ENCODE measurements around the gene PSMG2. TPM values are rescaled to one million over a fixed set of nuclear protein-coding genes. Genes with fewer than 3 reads are reported as not detected.

Gene PSMG2
- total and polyA plus RNA-seq, 2 of the 13 experiments (the other 11 are each of a cell fraction or from before 2014, with no cell fraction given) = 53.4 to 94.8 TPM

GRCh38 chr18:12741351-12741750, 38.5 kb downstream of the PSMG2 start (continued):
- TF ChIP-seq, protein P1, sequence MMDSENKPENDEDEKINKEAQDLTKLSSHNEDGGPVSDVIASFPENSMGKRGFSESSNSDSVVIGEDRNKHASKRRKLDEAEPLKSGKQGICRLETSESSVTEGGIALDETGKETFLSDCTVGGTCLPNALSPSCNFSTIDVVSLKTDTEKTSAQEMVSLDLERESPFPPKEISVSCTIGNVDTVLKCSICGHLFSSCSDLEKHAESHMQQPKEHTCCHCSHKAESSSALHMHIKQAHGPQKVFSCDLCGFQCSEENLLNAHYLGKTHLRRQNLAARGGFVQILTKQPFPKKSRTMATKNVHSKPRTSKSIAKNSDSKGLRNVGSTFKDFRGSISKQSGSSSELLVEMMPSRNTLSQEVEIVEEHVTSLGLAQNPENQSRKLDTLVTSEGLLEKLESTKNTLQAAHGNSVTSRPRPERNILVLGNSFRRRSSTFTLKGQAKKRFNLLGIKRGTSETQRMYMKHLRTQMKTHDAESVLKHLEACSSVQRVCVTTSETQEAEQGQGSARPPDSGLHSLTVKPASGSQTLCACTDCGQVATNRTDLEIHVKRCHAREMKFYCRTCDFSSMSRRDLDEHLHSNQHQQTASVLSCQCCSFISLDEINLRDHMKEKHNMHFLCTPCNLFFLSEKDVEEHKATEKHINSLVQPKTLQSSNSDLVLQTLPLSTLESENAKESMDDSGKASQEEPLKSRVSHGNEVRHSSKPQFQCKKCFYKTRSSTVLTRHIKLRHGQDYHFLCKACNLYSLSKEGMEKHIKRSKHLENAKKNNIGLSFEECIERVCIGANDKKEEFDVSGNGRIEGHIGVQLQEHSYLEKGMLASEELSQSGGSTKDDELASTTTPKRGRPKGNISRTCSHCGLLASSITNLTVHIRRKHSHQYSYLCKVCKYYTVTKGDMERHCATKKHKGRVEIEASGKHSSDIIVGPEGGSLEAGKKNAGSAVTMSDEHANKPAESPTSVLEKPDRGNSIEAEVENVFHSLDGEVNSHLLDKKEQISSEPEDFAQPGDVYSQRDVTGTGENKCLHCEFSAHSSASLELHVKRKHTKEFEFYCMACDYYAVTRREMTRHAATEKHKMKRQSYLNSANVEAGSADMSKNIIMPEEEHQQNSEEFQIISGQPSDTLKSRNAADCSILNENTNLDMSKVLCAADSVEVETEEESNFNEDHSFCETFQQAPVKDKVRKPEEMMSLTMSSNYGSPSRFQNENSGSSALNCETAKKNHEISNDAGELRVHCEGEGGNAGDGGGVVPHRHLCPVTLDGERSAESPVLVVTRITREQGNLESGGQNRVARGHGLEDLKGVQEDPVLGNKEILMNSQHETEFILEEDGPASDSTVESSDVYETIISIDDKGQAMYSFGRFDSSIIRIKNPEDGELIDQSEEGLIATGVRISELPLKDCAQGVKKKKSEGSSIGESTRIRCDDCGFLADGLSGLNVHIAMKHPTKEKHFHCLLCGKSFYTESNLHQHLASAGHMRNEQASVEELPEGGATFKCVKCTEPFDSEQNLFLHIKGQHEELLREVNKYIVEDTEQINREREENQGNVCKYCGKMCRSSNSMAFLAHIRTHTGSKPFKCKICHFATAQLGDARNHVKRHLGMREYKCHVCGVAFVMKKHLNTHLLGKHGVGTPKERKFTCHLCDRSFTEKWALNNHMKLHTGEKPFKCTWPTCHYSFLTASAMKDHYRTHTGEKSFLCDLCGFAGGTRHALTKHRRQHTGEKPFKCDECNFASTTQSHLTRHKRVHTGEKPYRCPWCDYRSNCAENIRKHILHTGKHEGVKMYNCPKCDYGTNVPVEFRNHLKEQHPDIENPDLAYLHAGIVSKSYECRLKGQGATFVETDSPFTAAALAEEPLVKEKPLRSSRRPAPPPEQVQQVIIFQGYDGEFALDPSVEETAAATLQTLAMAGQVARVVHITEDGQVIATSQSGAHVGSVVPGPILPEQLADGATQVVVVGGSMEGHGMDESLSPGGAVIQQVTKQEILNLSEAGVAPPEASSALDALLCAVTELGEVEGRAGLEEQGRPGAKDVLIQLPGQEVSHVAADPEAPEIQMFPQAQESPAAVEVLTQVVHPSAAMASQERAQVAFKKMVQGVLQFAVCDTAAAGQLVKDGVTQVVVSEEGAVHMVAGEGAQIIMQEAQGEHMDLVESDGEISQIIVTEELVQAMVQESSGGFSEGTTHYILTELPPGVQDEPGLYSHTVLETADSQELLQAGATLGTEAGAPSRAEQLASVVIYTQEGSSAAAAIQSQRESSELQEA (CRISPR knock-in tag; IDR thresholded peaks at IDR 0.05; ENCODE audit: not compliant biosample characterization) = no peak
- no peak for TF ChIP-seq ZSCAN20 (CRISPR knock-in tag; IDR thresholded peaks at IDR 0.05; ENCODE audit: borderline replicate concordance)
- 0 out of 2 replicates have a peak, but pooled peaks have one; percentile 28 for TF ChIP-seq SP5 (CRISPR knock-in tag; IDR thresholded peaks at IDR 0.05; ENCODE audit: borderline replicate concordance, low read depth)
- 0 out of 2 replicates have a peak, but pooled peaks have one; percentile 24 for TF ChIP-seq HDAC1 (CRISPR knock-in tag; IDR thresholded peaks at IDR 0.05)
- TF ChIP-seq ZSCAN12 (CRISPR knock-in tag; IDR thresholded peaks at IDR 0.05) = no peak
- no peak for TF ChIP-seq RBM22 (optimal IDR thresholded peaks at IDR 0.05; ENCODE audit: low read length)
- TF ChIP-seq CC2D1A (CRISPR knock-in tag; IDR thresholded peaks at IDR 0.05) = no peak
- TF ChIP-seq, protein P2, sequence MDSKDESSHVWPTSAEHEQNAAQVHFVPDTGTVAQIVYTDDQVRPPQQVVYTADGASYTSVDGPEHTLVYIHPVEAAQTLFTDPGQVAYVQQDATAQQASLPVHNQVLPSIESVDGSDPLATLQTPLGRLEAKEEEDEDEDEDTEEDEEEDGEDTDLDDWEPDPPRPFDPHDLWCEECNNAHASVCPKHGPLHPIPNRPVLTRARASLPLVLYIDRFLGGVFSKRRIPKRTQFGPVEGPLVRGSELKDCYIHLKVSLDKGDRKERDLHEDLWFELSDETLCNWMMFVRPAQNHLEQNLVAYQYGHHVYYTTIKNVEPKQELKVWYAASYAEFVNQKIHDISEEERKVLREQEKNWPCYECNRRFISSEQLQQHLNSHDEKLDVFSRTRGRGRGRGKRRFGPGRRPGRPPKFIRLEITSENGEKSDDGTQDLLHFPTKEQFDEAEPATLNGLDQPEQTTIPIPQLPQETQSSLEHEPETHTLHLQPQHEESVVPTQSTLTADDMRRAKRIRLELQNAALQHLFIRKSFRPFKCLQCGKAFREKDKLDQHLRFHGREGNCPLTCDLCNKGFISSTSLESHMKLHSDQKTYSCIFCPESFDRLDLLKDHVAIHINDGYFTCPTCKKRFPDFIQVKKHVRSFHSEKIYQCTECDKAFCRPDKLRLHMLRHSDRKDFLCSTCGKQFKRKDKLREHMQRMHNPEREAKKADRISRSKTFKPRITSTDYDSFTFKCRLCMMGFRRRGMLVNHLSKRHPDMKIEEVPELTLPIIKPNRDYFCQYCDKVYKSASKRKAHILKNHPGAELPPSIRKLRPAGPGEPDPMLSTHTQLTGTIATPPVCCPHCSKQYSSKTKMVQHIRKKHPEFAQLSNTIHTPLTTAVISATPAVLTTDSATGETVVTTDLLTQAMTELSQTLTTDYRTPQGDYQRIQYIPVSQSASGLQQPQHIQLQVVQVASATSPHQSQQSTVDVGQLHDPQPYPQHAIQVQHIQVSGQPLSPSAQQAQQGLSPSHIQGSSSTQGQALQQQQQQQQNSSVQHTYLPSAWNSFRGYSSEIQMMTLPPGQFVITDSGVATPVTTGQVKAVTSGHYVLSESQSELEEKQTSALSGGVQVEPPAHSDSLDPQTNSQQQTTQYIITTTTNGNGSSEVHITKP (CRISPR knock-in tag; IDR thresholded peaks at IDR 0.05; ENCODE audit: low read depth) = 0 out of 2 replicates have a peak, but pooled peaks have one; percentile 20
- TF ChIP-seq, protein P3, sequence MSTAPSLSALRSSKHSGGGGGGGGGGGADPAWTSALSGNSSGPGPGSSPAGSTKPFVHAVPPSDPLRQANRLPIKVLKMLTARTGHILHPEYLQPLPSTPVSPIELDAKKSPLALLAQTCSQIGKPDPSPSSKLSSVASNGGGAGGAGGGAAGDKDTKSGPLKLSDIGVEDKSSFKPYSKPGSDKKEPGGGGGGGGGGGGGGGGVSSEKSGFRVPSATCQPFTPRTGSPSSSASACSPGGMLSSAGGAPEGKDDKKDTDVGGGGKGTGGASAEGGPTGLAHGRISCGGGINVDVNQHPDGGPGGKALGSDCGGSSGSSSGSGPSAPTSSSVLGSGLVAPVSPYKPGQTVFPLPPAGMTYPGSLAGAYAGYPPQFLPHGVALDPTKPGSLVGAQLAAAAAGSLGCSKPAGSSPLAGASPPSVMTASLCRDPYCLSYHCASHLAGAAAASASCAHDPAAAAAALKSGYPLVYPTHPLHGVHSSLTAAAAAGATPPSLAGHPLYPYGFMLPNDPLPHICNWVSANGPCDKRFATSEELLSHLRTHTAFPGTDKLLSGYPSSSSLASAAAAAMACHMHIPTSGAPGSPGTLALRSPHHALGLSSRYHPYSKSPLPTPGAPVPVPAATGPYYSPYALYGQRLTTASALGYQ (CRISPR knock-in tag; IDR thresholded peaks at IDR 0.05) = peak; percentile 53; the same call in 1 of the 2 replicates
- TF ChIP-seq TEAD3 (CRISPR knock-in tag; optimal IDR thresholded peaks at IDR 0.05; ENCODE audit: borderline replicate concordance) = peak; percentile 38
- no peak for TF ChIP-seq ZSCAN22 (CRISPR knock-in tag; IDR thresholded peaks at IDR 0.05)
- TF ChIP-seq FOXP1 (IDR thresholded peaks at IDR 0.05) = no peak
- TF ChIP-seq FOXP1 (CRISPR knock-in tag; IDR thresholded peaks at IDR 0.05) = peak; percentile 76
- no peak for TF ChIP-seq ZNF460 (CRISPR knock-in tag; IDR thresholded peaks at IDR 0.05; ENCODE audit: borderline replicate concordance)

Measured in HepG2 (cell line).